Activated CD4-positive, alpha-beta T cell treated with anti-CD3 and anti-CD28 coated beads, Interleukin-2, amount 50 U/mL, for 16 hours (primary cell): ENCODE data around the gene CEP104.

ENCODE experiments used
- DNase-seq: peaks from one replicate; pipeline ENCODE4 v3.0.0-alpha.2; 2020

Gene CEP104

DNA sequence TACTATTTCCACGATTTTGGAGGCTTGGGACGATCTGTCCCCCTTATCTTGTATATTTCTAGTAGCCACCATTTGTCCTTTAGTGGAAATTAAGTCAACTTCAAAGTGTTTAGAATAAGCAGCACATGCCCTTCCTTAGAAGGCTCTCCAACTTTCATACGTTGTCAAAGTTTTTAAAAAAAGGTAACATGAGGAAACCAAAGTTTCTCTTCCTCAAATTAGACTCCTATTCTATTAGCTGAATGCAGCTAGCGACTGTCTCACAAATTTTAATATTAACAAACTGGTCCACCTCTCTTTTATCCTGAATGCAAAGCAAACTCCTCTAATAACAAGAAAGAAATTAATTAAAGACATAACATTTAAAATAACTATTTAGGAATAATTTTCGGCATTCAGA lies 36.2 kb upstream of the CEP104 start:
- DNase-seq = no peak

DNA sequence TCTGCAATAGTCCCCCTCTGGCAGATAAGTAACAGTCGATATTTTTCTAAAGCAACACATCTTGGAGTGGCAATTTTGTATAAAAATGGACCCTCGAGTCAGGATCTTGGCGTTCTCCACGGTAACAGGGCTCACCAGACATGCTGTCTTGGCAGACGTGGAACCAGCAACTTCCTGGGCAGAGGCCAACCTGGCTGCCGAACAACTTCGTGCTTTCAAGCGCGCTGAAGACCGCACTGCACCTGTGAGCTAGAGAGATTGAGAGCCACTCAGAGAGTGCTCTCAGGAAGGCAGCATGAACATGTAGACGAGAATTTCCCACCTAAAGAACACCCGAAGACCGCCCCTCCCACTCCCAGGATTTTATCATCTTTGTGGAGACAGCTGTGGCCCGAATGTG lies 35.7 kb upstream of the CEP104 start:
- DNase-seq = no peak

DNA sequence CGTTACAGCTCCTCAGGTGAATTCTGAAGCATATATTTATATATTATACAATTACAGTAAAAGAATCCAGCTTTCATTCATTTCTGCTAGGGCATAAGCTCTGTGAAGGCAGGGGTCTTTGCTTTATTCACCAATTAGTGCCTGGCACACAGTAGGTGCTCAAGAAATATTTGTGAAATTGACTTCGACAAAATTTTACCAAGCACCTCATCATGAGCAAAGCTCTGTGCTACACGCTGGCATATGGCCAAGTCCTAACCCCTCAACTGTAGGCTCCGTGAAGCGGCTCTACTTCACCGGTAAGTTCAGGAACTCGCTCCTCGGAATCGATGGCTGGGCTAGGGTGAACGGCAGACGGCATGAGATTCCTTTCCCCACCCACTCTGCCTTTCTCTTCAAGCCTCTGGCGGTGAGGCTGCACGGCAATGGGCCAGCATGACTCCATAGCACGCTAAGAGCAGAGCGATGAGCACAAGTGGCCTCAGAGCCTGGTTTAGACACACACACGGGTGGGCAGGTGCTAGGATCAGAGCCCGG lies 34.4 kb upstream of the CEP104 start:
- no peak for DNase-seq

DNA sequence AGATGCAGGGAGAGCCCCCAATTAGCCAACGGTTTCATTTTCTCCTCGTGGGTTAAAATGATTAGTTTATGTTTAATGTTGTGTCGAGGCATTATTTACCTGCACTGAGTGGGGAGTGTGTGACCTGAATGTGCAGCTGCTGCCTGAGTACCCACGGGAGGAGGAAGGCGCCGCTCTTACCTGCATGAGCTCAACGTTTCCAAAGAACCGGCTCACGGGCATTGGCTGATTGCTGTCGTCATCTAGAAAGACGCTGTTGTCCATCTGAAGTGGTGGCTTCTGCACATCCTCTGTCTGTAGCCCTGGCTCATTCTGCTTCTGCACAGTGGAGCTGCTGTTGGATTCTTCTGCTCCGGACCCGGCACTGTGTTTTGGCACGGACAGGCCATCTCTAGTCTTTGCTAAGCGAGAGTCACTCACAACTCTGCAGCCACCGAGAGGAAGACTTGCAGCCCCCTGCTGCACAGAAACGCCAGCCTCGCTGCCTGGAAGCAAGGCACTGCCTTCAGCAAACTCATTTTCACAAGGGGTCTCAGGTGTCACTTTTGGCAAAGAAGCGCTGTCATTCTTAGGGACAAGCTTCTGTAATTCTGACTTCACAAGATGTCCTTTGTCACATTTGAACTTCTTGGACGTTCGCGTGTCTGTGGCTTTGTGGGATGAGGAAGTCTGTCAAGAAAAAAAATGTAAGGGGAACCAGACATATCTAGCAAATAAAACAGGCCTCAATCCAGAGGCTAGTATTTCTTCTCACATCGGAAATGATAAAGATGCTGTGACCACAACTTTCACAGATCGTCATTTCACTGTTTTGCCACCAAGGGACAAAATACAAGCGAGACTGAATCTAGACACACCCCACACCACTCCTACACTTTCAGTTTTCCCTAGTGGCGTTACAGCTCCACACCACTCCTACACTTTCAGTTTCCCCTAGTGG lies 33.6 kb upstream of the CEP104 start:
- peak; percentile 65 for DNase-seq

DNA sequence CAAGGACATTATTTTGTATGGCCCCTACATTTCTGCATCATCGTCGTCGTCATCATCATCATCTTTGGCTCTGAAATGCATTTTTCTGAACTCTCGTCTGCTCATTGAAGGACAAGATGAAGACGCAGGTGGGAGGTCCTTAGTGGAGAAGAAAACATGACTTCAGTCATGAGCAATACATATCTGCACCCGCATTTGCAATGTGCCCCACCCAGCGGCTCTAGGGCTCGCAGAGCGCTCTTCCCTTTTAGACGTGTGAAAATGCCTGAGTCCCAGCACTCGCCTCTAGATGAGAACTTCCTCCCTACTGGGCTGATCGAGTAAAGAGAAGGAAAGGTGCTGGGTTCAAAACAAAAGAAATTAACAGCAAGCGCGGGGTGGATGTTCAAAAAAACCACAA lies 32.9 kb upstream of the CEP104 start:
- DNase-seq = peak; percentile 5

DNA sequence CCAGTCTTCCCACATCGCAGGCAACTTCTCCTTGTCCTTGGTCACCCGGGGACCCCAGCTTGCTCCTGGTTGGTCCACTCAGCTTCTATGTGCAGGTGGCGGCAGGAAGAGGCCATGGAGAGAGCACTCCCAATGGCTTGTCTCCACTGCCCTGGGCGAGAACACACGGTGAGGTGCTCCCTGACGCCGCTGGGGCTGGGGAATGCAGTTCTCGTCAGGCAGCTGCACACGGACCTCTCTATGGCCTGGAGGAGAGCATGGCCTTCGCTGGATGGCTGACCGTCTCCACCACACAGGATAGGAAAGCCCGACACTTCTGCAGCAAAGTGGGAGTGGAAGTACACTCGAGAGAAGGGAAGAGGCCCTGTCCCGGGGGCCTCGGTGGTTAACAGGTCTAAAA lies 31.3 kb upstream of the CEP104 start:
- no peak for DNase-seq

DNA sequence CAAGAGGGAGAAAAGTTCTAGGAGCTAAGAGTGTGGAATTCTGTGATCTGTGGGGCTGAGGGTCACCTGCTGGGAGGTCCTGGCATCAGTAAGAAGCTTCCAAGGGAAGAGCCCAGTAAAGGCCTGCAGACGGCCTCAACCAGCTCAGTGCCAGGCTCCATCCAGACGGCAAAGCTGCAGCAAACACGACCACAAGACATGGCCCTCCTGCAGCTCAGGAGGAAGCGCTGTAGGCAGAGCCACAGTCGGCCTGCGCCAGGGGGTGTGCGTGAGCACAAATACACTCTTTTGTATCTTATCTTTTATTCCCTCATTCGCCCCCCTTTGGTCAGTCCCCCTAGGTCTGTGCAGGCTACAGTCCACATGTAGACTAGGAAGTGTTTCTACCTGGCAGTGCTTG lies 29.7 kb upstream of the CEP104 start:
- DNase-seq = no peak

DNA sequence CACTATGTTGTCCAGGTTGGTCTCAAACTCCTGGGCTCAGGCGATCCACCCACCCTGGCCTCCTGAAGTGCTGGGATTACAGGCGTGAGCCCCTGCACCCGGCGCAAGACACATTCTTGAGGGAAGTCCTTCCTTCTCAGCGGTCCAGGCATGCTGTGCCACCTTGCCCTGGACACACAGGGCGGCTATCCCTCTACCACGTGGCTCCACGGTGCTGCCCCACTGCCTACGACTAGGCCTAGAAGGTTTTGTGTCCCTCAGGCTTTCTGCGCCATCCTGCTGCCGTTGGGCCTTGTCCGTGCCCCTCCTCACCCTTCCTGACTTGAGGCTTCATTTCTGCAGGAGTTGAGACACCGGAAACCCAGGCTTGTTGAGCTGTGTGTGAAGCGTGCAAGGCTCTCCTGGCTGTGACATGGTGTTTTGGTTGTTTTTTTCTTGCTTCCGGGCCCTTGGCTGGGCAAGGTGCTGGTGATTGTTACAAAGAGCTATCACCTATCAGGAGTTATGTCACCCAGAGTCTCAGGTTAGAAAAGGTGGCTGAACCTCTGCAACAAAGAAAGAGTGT lies 29.2 kb upstream of the CEP104 start:
- no peak for DNase-seq

DNA sequence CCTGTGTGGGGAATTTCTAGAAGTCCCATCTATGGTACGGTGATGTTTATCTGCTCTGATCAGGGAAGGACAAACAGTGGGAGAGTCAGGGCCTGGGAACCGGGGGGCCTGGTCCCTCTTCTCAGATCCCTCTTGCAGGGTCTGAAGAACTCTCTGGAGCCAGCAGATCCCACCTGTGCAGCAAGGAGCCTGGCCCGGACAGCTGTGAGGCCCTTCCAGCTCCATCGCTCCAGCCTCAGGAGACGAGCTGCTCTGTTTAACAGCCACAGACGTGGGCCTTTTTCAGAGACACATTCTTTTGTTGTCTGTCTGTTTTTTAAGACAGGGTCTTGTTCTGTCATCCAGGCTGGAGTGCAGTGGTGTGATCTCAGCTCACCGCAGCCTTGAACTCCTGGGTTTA lies 28.6 kb upstream of the CEP104 start:
- DNase-seq = no peak

DNA sequence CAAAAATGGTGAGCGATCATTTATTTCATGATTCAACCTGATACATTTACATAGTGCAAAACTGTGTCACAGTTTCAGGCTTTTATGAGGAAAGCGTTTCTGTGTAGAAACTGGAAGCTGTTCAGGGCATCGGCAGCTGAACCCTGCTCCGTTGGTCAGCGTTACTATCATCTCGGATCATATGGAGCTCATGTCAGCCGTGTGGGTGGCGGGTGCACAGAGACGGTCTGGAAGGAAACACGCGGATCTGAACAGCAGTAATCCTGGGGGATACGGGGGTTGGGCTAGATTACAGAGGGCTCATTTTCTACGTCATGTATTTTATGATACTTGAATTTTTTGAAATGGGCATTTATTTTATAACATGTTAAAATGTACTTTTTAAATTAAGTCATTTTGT lies 28.0 kb upstream of the CEP104 start:
- no peak for DNase-seq

DNA sequence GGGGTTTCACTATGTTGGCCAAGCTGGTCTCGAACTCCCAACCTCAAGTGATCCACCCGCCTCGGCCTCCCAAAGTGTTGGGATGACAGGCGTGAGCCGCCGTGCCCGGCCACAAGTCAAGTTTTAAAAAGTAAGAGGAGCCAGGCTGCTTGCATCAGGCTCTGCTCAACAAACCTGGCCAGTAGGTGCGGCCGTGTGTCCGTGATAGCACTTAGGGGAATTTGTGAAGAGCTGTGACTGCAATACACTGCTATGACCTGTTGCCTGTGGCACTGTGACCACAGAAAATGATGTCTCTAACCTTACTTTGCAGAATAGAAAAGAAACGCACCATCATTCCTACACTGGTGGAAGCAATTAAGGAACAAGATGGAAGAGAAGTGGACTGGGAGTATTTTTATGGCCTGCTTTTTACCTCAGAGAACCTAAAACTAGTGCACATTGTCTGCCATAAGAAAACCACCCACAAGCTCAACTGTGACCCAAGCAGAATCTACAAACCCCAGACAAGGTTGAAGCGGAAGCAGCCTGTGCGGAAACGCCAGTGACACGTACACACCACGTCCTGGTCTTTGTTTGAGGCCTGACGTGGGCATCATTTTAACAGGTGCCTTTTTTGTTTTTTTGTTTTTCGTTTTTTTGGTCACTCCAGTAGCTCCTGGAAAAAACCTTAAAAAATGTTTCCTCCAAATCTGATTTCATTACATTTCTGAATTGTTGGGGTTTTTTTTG lies 26.3 kb upstream of the CEP104 start:
- DNase-seq = no peak

DNA sequence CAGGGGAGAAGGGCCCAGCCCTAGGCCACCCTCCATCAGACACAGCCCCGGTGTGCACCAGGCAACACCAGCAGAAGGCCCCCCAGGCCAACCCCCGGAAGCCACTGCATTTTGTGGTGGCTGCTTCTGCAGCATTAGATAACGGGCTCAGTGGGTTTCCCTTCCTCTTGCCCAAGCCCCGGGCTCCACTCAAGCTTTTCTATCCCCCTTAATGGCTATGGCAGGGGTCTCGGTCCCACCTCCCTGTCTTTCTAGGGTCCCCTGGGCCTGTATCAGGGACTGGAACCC lies 24.1 kb upstream of the CEP104 start:
- DNase-seq = no peak

DNA sequence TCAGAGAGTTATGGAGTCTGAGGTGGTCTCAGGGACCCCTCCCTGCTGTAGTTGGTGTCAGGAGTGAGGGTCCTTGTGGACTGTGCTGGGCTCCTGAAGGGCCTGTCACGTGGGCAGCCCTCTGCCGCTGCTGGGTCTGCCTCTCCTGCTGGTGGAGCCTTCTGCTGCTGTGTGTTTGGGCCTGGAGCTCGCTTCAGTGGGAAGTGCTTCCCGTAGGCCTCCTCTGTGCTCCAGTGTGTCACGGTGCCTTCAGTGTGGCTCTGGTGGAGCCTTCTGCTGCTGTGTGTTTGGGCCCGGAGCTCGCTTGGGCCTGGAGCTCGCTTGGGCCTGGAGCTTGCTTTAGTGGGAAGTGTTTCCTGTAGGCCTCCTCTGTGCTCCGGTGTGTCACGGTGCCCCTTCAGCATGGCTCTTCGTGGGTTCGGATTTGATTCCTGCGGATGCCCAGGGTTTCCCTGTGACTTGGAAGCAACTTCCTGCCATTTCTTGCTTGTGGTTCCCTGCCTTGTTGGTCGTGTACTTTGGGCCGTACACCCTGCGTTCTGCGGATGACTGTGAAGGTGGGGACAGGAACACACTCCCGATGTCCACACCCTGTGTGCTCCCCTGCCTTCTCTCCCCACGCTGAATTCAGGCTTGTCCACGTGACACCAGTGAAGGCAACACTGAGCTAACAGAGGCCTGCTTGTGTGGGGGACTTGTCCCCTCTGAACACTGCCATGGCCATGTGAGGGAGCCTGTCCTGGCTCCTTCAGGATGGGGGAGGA lies 23.6 kb upstream of the CEP104 start:
- DNase-seq = no peak

DNA sequence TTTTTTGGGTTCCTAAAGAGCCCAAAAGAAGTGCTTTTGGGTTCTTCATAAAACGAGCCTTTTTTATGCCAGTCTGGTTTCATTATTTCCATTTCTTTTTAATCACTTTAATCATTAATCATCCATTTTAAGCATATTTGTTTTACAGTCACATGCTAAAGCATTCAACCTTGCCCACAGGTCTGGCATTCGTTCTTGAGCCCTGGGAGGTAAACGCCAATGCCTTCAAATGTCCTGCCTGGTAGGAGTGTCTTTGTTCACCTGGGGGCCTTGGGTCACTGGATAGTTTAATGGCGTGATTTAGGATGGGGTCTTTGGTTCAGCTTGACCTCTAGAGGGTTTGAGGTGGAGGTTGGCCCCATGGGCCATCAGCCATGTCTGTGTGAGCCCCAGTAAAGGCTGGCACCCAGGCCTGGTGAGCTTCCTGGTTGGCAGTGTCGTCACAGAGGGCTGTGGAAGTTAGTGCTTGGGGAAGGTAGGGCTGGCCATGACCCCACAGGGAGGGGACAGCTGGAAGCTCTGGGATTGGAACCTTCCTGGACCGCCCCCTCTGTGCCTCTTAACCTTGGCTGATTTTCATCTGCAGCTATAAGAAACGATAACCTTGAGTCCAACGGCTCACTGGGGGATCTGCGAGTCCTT lies 22.9 kb upstream of the CEP104 start:
- DNase-seq = no peak

DNA sequence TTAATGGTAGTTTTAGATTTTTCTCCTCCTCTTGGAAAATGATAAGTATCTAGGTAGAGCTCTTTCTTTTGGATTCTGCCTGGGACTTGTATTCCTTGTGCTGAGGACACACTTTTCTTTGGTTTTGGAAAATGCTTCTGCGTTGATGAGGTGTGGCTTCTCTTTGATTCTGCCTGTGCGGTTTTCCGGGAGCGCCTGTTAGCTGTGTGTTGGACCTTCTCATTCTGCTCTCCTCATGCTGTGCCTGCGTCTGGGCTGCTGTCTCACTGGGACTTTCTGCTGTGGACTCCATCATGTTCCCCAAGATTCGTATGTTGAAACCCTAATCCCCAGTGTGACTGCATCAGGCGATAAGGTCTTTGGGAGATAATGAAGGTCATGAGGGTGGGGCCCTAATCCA lies 22.1 kb upstream of the CEP104 start:
- DNase-seq = no peak

DNA sequence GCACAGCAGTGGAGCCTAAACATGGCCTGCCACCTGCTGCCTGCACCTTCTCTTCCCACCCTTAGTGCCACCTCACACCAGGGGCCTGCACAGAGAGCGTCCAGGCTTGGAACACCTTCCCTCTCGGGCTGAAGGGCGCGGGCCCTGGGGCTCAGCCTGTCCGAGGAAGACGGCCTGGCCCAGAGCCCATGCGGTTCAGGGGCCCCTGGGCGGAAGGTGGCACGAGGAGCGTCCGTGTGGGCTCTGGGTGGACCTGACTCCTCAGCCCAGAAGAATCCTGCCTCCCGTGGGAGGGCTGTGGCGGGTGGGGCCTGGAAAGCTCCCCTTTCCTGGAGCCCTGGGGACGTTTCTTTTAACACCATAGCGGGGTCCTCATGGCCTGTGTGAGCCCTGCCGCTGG lies 19.7 kb upstream of the CEP104 start:
- DNase-seq = no peak

DNA sequence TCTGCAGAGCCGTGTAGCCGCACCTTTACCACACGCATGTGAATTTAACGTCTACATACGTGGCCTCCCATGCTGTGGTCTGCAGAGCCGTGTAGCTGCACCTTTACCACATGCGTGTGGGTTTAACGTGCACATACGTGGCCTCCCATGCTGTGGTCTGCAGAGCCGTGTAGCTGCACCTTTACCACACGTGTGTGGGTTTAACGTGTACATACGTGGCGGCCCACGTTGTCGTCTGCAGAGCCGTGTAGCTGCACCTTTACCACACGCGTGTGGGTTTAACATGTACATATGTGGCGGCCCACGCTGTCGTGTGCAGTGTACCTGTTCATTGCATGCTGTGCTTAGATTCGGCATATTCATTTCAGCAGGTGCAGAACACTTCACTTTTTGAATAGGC lies 17.7 kb upstream of the CEP104 start:
- no peak for DNase-seq

DNA sequence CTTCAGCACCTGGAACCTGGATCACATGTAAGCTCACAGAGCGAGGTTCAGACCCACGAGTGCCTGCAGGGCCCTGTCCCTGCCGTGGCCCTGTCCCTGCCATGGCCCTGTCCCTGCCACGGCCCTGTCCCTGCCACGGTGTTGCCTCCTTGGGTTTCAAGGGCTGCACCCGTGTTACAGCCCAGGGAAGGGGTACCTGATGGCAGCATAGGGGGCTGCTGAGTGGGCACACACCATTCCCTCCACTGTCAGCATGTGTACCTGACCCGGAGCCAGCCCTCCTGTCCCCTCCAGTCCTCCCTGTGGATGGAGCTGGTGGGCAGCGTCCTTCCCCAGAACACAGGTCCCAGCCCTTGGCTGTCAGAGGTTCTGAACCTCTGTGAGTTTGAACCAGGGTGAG lies 15.5 kb upstream of the CEP104 start:
- DNase-seq = no peak

DNA sequence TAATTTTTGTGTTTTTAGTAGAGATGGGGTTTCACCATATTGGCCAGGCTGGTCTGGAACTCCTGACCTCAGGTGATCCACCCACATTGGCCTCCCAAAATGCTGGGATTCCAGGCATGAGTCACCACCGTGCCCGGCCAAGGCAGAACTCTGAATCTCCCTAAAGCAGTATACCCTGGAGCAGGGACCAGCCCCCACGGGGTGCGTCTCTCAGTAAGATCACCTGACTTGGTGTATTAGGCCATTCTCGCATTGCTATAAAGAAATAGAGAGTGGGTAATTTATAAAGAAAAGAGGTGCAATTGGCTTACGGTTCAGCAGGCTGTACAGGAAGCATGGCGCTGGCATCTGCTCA lies 14.4 kb upstream of the CEP104 start:
- no peak for DNase-seq

DNA sequence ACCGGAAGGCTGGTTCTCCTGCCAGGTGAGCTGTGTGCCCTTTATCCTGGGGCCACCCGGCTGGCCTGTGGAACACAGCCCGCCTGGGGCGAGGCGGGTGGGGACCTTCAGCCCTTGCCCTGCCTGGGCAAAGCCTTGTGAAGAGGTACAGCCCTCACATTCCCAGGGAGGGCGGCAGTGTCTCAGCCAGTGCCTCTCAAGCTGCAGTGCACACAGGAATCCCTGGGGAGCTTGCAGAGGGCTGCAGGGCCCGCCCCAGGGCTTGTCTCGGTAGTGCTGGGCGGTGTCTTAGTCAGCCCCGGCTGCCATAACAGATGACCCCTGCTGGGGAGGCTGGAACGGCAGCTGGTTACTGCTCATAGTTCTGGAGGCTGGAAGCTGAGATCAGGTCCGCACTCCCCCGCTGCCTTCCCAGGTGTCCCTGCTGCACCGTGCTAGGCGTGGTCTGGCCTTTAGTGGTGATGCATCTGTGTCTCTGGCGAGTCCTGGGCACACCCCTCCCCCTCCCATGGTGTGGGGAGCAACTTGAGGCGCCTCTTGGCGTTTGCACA lies 12.8 kb upstream of the CEP104 start:
- no peak for DNase-seq

DNA sequence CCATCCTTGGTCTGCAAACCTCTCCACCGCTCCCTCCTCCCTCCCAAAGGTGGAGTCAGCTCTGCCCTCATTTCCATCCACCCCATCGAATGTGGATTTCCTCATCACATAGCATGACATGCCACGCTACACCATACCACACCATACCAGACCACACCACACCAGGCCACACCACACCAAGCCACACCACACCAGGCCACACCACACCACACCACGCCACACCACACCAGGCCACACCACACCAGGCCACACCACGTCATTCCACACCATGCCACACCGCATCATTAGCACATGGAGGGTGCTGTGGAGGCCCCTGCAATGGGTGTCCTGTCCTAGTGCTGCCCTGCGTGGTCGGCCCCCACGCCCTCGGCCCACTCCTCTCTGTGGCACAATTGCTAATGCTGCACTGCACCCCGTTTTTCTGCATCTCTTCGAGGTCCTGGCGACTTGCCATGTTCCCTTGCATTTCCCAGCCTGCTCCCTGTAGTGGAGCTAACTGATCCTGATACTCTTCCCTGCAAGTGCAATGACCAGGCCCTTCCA lies 11.5 kb upstream of the CEP104 start:
- no peak for DNase-seq

DNA sequence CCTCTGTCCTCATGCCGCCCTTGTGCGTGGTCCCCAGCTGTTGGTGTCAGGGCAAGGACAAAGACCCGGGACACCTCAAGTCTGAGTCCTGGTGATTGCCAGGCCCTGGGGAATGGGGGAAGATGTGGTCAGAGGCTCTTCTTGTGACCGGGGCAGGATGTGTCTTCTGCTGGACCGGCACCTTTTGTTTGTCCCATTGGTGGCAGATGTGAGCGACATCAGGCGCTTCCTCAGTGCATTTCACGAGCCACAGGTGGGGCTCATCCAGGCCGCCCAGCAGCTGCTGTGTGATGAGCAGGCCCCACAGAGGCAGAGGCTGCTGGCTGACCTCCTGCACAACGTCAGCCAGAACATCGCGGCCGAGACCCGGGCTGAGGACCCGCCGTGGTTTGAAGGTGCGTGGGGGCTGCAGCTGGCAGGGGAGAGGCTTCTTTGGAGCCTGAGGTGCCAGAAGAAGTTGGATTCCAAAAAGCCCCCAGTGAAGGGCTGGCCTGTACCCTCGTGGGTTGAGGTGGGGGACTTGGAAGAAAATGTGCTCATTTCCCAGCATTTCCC lies 8.7 kb upstream of the CEP104 start:
- no peak for DNase-seq
